Endodermal cell (in vitro differentiated cells): ENCODE data around the gene UCP2. TPM values are rescaled to one million over a fixed set of nuclear protein-coding genes. Genes with fewer than 3 reads are reported as not detected.

Source experiments
- DNase-seq: peaks from one replicate; pipeline ENCODE4 v3.0.0-alpha.2; 2017
- H3K27ac ChIP-seq: 2 replicates; pipeline ENCODE4 v1.5.1; 2013; ENCODE audit warnings: mild to moderate bottlenecking, low read depth, low read length, moderate library complexity
- H3K27me3 ChIP-seq: 2 replicates; pipeline ENCODE4 v1.6.1; 2013; ENCODE audit warnings: mild to moderate bottlenecking, low read length, moderate library complexity; ENCODE audit not compliant: insufficient read depth, control insufficient read depth, poor library complexity, severe bottlenecking
- H3K36me3 ChIP-seq: 2 replicates; pipeline ENCODE4 v1.7.0; 2013; ENCODE audit warnings: mild to moderate bottlenecking, low read length, moderate library complexity; ENCODE audit not compliant: control insufficient read depth, insufficient read depth
- H3K4me1 ChIP-seq: one replicate; pipeline ENCODE4 v1.7.0; 2013; ENCODE audit warnings: low read length; ENCODE audit not compliant: control insufficient read depth, insufficient read depth
- H3K4me3 ChIP-seq: 2 replicates; pipeline ENCODE4 v1.5.1; 2013; ENCODE audit warnings: mild to moderate bottlenecking, low read length, moderate library complexity
- H3K9ac ChIP-seq: 2 replicates; pipeline ENCODE4 v1.6.1; 2013; ENCODE audit warnings: mild to moderate bottlenecking, low read length, moderate library complexity; ENCODE audit not compliant: poor library complexity, severe bottlenecking; ENCODE audit errors: extremely low read depth
- H3K9me3 ChIP-seq: 2 replicates; pipeline ENCODE4 v1.6.1; 2013; ENCODE audit warnings: mild to moderate bottlenecking, low read length, moderate library complexity; ENCODE audit not compliant: control insufficient read depth
- H3K27ac Mint-ChIP-seq: 2 replicates; pipeline ENCODE4 v1.8.0; 2020; ENCODE audit warnings: mixed read lengths
- H3K27me3 Mint-ChIP-seq: 2 replicates; pipeline ENCODE4 v1.8.0; 2021; ENCODE audit warnings: mild to moderate bottlenecking, mixed read lengths; ENCODE audit not compliant: insufficient read depth
- H3K36me3 Mint-ChIP-seq: 2 replicates; pipeline ENCODE4 v1.8.0; 2020; ENCODE audit warnings: low read depth, mixed read lengths
- H3K4me1 Mint-ChIP-seq: 2 replicates; pipeline ENCODE4 v1.8.0; 2020; ENCODE audit warnings: mixed read lengths
- H3K4me3 Mint-ChIP-seq: 2 replicates; pipeline ENCODE4 v1.8.0; 2020; ENCODE audit warnings: mild to moderate bottlenecking, moderate library complexity, mixed read lengths
- H3K9me3 Mint-ChIP-seq: 2 replicates; pipeline ENCODE4 v1.8.0; 2020; ENCODE audit warnings: mild to moderate bottlenecking, mixed read lengths
- WGBS, 2 experiments: methylation state at CpG; one replicate each; pipeline versions ENCODE4 v1.1.5 to v1.1.7; 2013; ENCODE audit warnings: missing lambda C conversion rate in 2 of 2, mixed read lengths in 1 of 2; ENCODE audit not compliant: insufficient coverage in 1 of 2, insufficient read length in 1 of 2; 5-methylcytosine and 5-hydroxymethylcytosine counted together
- total RNA-seq, 2 donors: library from RNA; stranded (reverse); fragmentation: NEBNext Ultra II Directional in 1 of 2; extraction: Animal tissue kit (Norgen Biotek cat#: 25700) in 1 of 2; gene quantifications; 2 replicates in 1 of 2; 3 replicates in 1 of 2; pipeline ENCODE4 v1.2.1, GENCODE V29; 2021
- TF ChIP-seq, protein P1 (sequence below): fragments of 200-600 bp; sonication (generic); conservative IDR thresholded peaks from 2 replicates; pipeline ENCODE4 v1.5.0; 2021; ENCODE audit warnings: antibody characterized with exemption, mild to moderate bottlenecking

UCP2 gene
- total RNA-seq, 2 donors from 2014 or later, result 140 to 202 TPM

DNA sequence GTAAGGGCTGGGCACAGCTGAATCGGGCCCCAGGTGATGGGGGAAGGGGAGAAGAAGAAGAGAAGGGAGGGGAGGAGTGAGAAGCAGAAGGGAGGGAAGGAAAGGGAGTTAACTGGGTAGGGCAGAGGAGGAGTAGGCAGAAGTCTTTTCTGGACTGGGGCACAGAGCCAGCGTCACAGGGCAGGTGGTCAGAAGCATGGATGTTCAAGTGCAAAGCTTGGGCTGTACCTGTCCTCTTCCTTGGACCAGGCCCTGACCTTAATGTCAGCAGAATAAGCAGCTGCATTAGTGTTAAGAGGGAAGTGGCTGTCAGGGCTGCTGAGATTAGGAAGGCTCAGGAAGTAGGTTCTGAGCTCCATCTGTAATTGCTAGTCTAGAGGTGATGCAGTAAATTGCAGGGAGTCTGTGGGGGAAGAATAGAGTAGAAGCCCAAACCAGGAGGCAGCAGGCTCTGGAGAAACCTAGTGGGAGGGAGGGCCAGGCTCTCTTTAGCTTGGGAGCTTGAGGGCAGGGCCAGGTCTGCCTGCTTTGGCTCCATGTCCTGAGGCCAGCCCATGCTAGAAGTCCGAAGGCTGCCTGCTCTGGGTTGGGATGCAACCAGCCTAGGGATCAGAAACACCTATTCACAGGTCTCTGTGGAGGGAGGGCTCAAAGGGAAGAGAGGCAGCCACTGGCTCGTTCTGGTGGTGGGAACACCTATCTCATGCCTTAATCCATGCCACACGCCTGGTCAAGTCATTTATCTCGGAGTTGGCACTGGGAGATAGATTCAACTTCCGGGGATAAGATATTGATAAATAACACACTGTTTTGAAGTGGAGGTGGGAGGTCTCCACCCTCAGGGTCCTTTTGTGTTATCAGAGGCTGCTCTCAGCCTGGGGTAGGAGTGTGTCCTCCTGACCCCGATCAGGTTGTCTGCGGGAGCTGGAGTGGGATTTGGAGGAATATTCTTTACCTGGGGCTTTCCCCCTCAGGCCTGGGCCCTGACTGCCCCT is 28.0 kb upstream of the UCP2 start:
- Histone ChIP-seq H3K36me3 (no peaks in the 10 kb centered on the region), H3K9me3 (no peaks in the 10 kb centered on the region), H3K9ac (no peak overlapping the region), H3K4me1 (no peaks in the 10 kb centered on the region), H3K4me3 (no peak overlapping the region), H3K27me3 (no peaks in the 10 kb centered on the region), H3K27ac (no peak overlapping the region)
- WGBS, 2 experiments, result 92 to 93% methylated on average over 6 to 9 of the region's 9 CpGs
- H3K9me3 Mint-ChIP-seq, result no peaks in the 10 kb centered on the region
- peaks cover 11% of the 10 kb centered on the region for H3K36me3 Mint-ChIP-seq
- H3K4me3 Mint-ChIP-seq, result no peak overlapping the region
- no peak for DNase-seq
- peak overlapping the region; percentile 52 for H3K27ac Mint-ChIP-seq
- no peaks in the 10 kb centered on the region for H3K27me3 Mint-ChIP-seq
- TF ChIP-seq, protein P1, sequence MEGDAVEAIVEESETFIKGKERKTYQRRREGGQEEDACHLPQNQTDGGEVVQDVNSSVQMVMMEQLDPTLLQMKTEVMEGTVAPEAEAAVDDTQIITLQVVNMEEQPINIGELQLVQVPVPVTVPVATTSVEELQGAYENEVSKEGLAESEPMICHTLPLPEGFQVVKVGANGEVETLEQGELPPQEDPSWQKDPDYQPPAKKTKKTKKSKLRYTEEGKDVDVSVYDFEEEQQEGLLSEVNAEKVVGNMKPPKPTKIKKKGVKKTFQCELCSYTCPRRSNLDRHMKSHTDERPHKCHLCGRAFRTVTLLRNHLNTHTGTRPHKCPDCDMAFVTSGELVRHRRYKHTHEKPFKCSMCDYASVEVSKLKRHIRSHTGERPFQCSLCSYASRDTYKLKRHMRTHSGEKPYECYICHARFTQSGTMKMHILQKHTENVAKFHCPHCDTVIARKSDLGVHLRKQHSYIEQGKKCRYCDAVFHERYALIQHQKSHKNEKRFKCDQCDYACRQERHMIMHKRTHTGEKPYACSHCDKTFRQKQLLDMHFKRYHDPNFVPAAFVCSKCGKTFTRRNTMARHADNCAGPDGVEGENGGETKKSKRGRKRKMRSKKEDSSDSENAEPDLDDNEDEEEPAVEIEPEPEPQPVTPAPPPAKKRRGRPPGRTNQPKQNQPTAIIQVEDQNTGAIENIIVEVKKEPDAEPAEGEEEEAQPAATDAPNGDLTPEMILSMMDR, result no peak
- peaks cover 17% of the 10 kb centered on the region for H3K4me1 Mint-ChIP-seq

DNA sequence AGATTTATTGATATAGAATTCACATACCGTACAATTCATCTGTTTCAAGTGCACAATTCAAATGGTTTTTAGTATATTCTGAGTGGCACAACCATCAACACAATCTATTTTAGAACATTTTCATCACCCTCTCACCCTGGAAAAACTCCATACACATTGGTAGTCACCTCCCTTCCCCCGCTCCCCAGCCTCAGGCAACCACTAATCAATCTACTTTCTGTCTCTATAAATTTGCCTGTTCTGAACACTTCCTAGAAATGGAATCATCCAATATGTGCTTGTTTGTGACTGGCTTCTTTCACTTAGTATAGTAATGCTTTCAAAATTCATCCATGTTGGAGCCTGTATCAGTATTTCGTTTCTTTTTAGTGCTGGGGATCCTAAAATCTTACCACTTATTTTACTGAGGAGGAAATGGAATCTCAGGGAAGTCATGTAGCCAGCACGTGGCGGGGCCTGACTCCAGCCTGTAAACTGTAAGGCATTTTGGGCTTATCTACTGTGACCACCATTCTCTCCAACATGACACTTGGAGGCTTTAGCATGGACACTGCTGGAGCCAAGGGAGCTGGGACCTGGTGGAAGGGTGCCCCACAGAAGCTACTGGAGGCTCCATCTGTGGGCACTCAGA is 27.1 kb upstream of the UCP2 start:
- Histone ChIP-seq H3K36me3 (no peaks in the 10 kb centered on the region), H3K4me3 (no peak overlapping the region), H3K27ac (no peak overlapping the region), H3K9me3 (no peaks in the 10 kb centered on the region), H3K4me1 (no peaks in the 10 kb centered on the region), H3K9ac (no peak overlapping the region), H3K27me3 (no peaks in the 10 kb centered on the region)
- WGBS, 2 experiments, result 86 to 89% methylated on average over 4 to 5 of the region's 5 CpGs
- no peaks in the 10 kb centered on the region for H3K9me3 Mint-ChIP-seq
- H3K36me3 Mint-ChIP-seq, result peaks cover 11% of the 10 kb centered on the region
- H3K4me3 Mint-ChIP-seq, result no peak overlapping the region
- no peaks in the 10 kb centered on the region for H3K27me3 Mint-ChIP-seq
- H3K4me1 Mint-ChIP-seq, result peaks cover 17% of the 10 kb centered on the region
- DNase-seq, result no peak
- no peak overlapping the region for H3K27ac Mint-ChIP-seq
- TF ChIP-seq, protein P1, result no peak

DNA sequence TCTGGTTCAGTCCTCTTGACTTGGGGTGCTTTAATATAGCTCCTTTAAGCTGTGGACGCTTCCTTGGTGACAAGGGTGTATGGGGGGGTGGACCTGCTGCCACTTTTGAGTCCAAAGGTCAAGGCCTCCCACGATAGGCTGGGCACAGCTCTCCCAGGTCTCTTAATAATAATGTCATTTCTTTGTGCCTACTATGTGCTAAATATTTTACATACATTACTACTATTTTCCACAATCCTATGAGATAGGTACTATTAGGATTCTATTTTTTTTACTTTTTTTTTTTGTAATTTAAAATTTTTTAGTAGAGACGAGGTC is 26.5 kb upstream of the UCP2 start:
- WGBS, 2 experiments, result 100% methylated on average over 3 of the region's 3 CpGs; no CpG with 5 or more reads in 1 of the 2 experiments
- Histone ChIP-seq H3K9me3 (no peaks in the 10 kb centered on the region), H3K27me3 (no peaks in the 10 kb centered on the region), H3K36me3 (no peaks in the 10 kb centered on the region), H3K4me1 (no peaks in the 10 kb centered on the region), H3K27ac (no peak overlapping the region), H3K4me3 (no peak overlapping the region), H3K9ac (no peak overlapping the region)
- no peaks in the 10 kb centered on the region for H3K27me3 Mint-ChIP-seq
- H3K9me3 Mint-ChIP-seq, result no peaks in the 10 kb centered on the region
- DNase-seq, result no peak
- peaks cover 11% of the 10 kb centered on the region for H3K36me3 Mint-ChIP-seq
- TF ChIP-seq, protein P1, result no peak
- no peak overlapping the region for H3K4me3 Mint-ChIP-seq
- peaks cover 17% of the 10 kb centered on the region for H3K4me1 Mint-ChIP-seq
- no peak overlapping the region for H3K27ac Mint-ChIP-seq
